DMS153 treated with DMSO at 0.1 percent for 48 hours (cell line): ENCODE results near the gene MGA.

Experiments
- DNase-seq: peaks from one replicate; lab custom pipeline; 2025; ENCODE audit not compliant: unreplicated experiment; lab: John Stamatoyannopoulos, UW

Gene MGA

GRCh38 chr15:41660235-41661077, at the start of gene MGA:
MGA (plus strand) TSS chr15:41660405.
- DNase-seq, result no peak

DNA sequence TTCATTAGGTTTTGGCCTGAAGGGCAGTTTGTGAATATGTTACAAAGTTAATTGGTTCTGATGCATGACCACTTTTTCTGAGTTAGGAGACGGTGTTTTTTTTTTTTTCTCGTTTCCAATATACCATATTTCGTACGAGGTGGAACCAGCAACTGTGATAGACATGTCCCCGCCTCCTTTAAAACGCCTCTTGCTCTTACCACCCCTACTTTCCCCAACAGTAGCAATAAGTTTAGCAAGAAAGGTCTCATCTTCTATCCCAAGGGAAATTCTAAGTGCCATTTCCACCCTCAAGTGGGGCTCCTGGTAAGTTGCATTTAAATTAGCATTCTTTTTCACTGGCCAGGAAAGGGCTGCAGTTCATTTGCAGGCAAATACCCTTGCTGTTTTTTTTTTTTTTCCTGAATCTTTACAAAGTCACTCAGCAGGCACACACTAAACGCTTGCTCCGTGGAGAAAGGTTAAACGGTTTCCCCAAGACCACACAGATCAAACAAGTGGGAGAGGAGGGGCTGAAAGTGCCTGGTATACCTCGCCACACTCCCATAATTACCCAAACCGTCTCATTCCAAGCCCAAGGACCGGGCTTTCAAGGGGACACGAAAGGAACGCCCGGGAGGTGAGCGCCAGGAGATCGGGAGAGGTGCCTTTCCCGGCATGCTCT, 39.5 kb upstream of the MGA start:
- no peak for DNase-seq

- DNase-seq, result peak; percentile 41
These were observed 38.7 kb upstream of the MGA start for GRCh38 chr15:41621200-41622193.

GRCh38 chr15:41622901-41623300, 37.3 kb upstream of the MGA start:
- no peak for DNase-seq

- no peak for DNase-seq
These were observed 33.0 kb upstream of the MGA start for GRCh38 chr15:41627203-41627602.

- DNase-seq, result no peak
These were observed 30.7 kb upstream of the MGA start for GRCh38 chr15:41629463-41629862.

DNA sequence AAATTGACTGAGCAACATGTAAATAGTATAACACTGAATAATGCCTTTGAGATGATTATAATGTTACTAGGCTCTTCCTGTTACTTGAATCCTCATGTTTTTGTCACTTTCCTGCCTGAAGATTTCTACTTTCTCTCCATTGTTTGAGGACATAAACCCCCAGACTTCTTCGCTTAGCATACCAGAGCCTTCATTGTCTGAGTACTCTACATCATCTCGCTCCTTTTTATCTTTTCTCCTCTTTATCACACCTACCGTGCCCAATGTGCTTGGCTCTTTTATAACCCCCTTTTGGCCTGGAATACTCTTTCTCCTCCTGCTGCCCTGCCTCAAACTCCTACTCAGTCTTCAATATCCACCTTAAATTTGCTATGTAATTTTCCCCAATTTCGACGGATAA, 30.3 kb upstream of the MGA start:
- no peak for DNase-seq

DNA sequence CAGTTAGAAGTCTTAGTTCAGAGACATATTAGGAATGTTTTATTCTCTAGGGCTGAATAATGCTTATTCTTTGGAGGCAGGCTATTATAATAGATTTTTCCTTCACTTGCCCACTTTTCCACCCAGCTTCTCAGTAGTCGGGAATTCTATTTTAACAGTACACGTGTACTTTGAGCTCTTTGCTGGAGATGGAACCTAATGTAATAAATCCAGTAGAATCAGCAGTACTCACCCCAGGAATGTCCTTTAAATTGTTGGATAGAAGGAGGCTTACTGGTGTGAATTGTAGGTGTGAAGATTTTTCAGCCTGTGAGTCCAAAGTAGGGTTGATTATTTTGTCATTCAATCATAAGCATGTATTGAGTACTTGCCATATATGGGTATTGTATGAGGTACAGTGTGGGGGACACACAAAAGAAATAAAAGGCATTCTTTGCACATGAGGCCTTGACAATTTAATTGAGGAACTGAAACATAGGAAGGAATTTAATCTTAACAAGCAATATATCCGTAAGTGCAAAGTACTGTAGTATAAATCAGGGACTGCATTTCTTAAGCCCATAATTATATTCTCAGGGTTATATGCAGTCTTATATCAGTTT, 29.5 kb upstream of the MGA start:
- no peak for DNase-seq

DNA sequence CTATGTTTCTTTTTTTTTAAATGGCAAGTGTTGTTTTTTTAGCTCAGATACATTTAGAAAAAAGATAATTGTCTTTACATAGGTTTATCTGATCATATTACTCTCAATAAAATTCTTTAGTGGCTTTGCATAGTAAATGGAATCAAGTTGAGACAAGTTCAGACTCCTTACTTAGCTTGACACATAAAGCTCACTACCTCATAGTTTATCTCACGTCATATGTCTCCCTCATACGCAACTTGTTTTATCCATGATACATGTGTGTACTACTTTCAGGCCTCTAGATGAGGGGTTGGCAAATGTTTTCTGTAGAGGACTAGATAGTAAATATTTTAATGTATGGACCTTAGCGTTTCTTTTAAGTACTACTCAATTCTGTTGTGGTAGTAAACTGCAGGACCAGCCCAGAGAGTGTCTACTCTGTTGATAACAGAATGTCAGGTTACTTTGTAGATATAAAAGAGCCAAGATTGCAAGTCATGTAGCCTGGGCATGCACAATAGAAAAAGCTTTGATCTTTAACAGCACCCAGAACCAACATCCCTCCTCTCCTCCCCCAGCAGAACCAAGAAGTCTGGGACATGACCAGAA, 28.2 kb upstream of the MGA start:
- DNase-seq, result no peak

- no peak for DNase-seq
These were observed 26.6 kb upstream of the MGA start for GRCh38 chr15:41633609-41634008.

DNA sequence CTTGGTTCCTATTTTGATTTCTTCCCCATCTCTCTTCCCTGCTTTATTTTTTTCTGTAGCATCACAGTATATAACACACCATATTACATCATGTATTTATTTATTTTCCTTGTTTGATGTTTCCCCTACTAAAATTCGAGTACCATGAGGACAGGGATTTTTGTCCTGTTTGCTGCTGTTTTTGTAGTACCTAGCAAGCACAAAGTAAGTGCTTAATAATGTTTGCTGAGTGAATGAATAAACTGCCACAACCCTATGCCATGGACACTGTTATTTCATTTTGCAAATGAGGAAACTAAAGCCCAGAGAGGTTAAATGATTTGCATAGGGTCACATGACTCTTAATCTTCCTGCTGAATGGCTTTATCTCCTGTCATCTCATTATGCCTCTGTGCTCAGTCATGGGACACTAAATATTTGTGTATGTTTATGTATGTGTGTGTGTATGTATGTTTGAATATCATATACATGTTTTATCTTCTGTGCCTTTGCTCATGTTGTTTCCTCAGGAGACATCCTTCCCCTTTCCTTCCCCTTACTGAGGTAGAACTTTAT, 26.1 kb upstream of the MGA start:
- no peak for DNase-seq

DNA sequence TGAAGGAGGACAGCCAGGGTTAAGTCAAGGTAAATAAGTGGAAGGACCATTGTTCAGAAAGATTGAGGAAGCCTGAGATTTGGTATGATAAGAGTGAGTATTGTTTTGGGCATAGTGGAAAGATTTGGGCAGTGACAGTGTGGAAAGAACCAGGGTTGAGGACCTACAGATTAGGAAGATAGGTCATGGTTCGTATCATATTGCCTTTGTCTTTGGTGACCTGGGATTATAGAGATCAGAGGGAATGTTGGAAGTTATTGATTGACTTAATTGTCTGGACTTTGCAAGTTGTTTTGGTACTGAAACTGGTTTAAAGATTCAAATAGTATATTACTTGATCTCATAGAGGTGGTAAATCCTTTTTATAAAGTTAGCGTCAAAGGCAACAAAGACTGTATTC, 23.1 kb upstream of the MGA start:
- DNase-seq, result no peak

DNA sequence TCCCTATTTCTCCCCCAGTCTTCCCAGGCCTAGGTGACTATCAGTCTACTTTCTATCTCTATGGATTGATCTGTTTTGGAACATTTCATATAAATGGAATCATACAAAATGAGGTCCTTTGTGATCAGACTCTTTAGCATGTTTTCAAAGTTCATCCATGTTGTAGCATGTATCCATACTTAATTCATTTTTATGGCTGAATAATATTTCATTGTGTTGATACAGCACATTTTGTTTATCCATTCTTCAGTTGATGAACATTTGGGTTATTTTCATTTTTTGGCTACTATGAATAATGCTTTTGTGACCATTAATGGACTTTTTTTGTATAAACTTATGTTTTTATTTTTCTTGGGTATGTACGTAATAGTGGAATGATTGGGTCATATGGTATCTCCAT, 19.2 kb upstream of the MGA start:
- no peak for DNase-seq

DNA sequence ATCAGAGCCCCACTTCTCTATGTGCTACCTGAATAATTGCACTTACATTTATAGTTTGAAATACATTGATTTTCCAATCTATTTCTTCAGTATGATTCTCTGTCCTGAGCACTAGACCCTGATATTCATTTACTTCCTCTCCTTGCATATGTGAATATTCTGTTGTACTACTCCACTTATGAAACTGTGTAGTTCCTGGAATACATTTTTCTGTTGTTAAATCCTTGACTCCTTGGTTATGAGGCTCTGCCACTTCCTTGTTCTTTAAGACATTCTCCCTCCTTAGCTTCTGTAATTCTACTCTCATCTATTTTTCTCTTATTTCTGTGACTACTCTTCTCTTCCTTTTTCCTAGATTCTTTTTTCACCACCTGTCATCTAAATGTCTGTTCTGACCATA, 12.9 kb upstream of the MGA start:
- no peak for DNase-seq

DNA sequence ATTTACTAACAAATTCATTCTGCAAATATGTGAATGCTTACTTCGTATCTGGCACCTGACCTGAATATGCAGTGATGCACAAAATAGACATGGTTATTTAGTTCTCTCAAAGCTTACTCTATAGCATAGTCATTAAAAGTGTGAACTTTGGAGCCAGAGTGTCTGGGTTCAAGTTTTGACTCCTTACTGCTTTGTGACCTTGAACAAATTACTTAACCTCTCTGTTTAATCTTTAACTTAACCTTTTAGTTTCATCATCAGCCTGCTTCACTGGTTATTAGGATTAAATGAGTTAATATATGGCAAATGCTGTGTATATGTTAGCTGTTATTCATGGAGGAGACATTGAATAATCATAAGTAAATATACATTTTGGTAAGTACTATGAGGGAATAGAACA, 12.1 kb upstream of the MGA start:
- DNase-seq, result no peak

GRCh38 chr15:41648770-41649169, 11.4 kb upstream of the MGA start:
- DNase-seq, result no peak

- no peak for DNase-seq
These were observed 9.4 kb upstream of the MGA start for GRCh38 chr15:41650806-41651205.

- no peak for DNase-seq
These were observed 8.8 kb upstream of the MGA start for GRCh38 chr15:41651373-41651772.

- no peak for DNase-seq
These were observed 6.4 kb upstream of the MGA start for GRCh38 chr15:41653760-41654159.

DNA sequence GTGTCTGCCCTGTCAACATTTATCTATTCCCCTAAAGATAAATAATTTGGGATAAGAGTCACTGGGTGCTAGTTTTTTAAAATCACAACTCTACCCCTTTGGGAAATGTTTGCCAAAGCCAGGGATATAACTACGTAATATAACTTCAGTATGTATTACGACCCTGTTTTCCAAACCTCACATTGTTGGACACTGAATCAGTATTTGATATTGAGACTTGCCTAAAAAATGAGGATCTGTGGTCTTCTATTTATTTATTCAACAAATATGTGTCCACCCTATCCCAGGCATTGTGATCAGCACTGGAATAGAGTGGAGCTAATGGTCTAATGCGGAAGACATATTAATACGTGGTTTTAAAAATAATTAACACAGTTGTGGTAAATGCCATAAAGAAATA, 4.5 kb upstream of the MGA start:
- no peak for DNase-seq
